ENCODE data around the gene BNIP3. TPM values are rescaled to one million over a fixed set of nuclear protein-coding genes. Genes with fewer than 3 reads are reported as not detected.

BNIP3 gene
- total RNA-seq, 1 donor, result 81.4 TPM

GRCh38 chr10:131947631-131948347 is 33.9 kb downstream of the BNIP3 start:
- DNase-seq (ENCODE audit: low read depth), result peak; percentile 69
- TF ChIP-seq CTCF (IDR thresholded peaks at IDR 0.05; ENCODE audit: insufficient read depth, low read length), result no peak
- H3K4me3 ChIP-seq (ENCODE audit: low read depth, low read length), result no peak overlapping the region

GRCh38 chr10:131946880-131947279 is 34.8 kb downstream of the BNIP3 start:
- TF ChIP-seq CTCF (IDR thresholded peaks at IDR 0.05; ENCODE audit: insufficient read depth, low read length), result no peak
- no peak for DNase-seq (ENCODE audit: low read depth)
- H3K4me3 ChIP-seq (ENCODE audit: low read depth, low read length), result no peak overlapping the region

GRCh38 chr10:131946321-131946751 is 35.4 kb downstream of the BNIP3 start:
- TF ChIP-seq CTCF (IDR thresholded peaks at IDR 0.05; ENCODE audit: insufficient read depth, low read length), result peak; percentile 4
- H3K4me3 ChIP-seq (ENCODE audit: low read depth, low read length), result peak overlapping the region; percentile 11
- DNase-seq (ENCODE audit: low read depth), result peak; percentile 94

- no peak overlapping the region for H3K4me3 ChIP-seq (ENCODE audit: low read depth, low read length)
- DNase-seq (ENCODE audit: low read depth), result no peak
- TF ChIP-seq CTCF (IDR thresholded peaks at IDR 0.05; ENCODE audit: insufficient read depth, low read length), result no peak
Observed at GRCh38 chr10:131944976-131945695, 36.6 kb downstream of the BNIP3 start.

- no peak for DNase-seq (ENCODE audit: low read depth)
- no peak for TF ChIP-seq CTCF (IDR thresholded peaks at IDR 0.05; ENCODE audit: insufficient read depth, low read length)
- no peak overlapping the region for H3K4me3 ChIP-seq (ENCODE audit: low read depth, low read length)
Observed at GRCh38 chr10:131944412-131944811, 37.3 kb downstream of the BNIP3 start.

- H3K4me3 ChIP-seq (ENCODE audit: low read depth, low read length), result no peak overlapping the region
- peak; percentile 6 for DNase-seq (ENCODE audit: low read depth)
- TF ChIP-seq CTCF (IDR thresholded peaks at IDR 0.05; ENCODE audit: insufficient read depth, low read length), result no peak
Observed at GRCh38 chr10:131943021-131943814, 38.5 kb downstream of the BNIP3 start.

Data from fibroblast of the aortic adventitia (primary cell).